ENCODE results near the gene PPFIBP1.

PPFIBP1 gene

DNA sequence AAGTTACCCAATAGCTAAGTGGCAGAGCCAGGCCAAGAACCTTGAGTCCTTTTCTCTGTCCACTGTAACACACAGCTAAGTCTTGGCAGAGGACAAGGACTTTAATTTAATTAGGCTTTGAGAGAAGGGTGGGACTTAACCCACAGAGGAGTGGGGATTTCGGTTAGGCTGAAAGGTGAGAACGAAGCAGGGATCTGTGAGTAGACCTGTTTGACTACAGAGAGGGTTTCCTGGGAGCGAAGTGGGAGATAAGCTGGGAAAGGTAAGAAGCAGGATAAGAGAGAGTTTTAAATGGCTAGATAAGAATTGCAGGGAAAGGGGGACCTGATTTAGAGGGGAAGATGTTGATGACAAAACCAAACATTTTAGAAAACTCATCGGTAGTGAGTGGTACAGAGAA, 2.0 kb upstream of the PPFIBP1 start:
- FAIRE-seq, result no peak
- no peak for DNase-seq (ENCODE audit: insufficient read length, low spot score)
- TF ChIP-seq, protein P1, sequence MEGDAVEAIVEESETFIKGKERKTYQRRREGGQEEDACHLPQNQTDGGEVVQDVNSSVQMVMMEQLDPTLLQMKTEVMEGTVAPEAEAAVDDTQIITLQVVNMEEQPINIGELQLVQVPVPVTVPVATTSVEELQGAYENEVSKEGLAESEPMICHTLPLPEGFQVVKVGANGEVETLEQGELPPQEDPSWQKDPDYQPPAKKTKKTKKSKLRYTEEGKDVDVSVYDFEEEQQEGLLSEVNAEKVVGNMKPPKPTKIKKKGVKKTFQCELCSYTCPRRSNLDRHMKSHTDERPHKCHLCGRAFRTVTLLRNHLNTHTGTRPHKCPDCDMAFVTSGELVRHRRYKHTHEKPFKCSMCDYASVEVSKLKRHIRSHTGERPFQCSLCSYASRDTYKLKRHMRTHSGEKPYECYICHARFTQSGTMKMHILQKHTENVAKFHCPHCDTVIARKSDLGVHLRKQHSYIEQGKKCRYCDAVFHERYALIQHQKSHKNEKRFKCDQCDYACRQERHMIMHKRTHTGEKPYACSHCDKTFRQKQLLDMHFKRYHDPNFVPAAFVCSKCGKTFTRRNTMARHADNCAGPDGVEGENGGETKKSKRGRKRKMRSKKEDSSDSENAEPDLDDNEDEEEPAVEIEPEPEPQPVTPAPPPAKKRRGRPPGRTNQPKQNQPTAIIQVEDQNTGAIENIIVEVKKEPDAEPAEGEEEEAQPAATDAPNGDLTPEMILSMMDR (IDR thresholded peaks at IDR 0.05; ENCODE audit: insufficient read depth, missing control alignments), result no peak

DNA sequence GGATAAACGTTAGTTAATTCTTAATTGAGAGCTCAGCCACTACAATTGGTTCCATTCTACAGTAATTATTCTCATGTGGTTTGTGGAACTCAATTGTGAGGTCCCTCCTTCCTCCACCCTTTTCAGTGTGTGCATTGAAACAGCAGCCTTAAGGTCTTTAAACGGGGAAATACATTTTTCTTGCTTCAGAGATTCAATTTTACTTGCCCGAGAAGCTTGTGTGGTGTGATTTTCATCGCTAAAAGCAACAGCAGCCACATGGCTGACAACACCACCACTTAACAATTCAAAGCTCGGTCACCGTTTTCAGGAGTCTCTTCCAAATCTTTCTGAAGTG, 733 bp upstream of the PPFIBP1 start:
- no peak for FAIRE-seq
- TF ChIP-seq, protein P1 (IDR thresholded peaks at IDR 0.05; ENCODE audit: insufficient read depth, missing control alignments), result no peak
- DNase-seq (ENCODE audit: insufficient read length, low spot score), result no peak

DNA sequence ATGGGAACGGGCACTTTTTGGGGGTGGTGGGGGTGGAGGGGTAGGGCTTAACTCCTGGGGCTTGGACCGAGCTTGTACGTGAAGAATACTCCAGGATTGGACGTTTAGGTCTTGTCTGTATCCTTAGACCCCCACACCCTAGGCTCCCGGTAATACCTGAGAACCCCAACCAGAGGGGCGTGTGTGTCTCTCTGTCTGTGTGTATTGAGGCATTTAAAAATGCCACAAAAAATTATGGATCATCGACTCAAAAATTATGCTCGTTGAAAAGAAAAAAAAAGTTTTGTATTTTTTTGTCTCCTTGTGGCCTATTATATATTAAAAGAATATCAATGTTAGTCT, 459 bp downstream of the PPFIBP1 start:
- FAIRE-seq, result no peak

DNA sequence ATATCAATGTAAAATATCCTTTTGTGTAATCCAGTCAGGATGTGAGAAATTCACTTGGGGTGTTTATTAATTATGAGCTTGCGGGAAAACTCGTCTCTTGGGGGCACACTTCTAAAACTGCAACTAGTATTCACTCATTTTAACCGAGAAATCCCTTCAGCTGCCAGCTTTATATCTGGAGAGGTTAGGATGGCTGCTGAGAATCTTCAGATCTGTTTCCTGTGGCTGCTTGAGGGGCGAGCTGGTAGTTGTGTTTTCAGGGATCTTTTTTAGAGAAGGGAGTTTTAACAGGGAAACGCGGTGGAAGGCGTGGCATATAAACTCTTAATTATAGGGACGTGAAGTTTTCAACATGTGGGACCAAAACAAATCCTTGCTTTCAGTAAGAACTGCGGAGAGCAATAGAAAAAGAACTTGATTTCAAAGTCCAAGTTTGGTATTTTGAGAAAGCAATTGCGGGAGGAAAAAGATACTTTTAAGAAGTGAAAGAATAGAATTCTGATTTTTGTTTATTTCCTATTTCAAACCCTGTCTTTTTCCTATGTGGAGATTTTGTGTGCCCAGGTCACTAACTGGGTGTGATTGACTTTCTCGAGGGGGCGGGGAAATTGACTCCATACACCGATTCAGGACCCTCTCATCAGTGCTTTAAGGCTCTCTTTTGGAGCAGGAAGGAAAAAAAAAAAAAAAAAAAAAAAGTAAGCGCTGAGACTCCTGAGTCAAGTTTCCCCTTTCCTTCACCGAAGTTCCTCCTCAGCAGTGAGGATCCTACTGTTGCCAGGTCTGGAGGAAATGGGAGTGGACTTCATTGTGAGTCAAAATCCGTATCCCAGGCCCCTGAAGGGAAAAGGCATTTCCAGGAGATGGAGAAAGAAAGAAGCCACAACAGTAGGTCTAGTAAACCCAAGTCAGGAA, 1.1 kb downstream of the PPFIBP1 start:
- FAIRE-seq, result no peak

More for the DNA sequence above, 459 bp downstream of the PPFIBP1 start:
- TF ChIP-seq, protein P1 (IDR thresholded peaks at IDR 0.05; ENCODE audit: insufficient read depth, missing control alignments), result no peak
- DNase-seq (ENCODE audit: insufficient read length, low spot score), result no peak

DNA sequence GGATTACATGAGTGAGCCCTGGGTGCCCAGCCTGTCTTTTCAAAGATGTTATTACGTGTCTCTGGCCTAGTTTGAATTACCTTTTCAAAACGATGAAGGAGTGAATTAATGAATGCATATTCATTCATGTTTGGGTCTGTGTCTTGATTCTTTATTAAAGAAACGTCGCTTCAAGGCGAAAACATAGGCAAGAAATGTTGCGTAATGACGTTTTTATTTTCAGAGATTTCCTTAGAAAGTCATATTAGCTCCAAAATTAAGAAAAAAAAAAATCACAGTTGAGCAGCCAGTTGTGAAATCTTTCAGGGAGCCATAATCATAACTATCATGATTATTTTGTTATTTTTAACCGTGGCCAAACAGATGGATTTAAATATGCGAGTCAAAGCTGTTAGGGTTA, 3.5 kb downstream of the PPFIBP1 start:
- TF ChIP-seq, protein P1 (IDR thresholded peaks at IDR 0.05; ENCODE audit: insufficient read depth, missing control alignments), result no peak
- DNase-seq (ENCODE audit: insufficient read length, low spot score) (no peak), FAIRE-seq (no peak)

More for the DNA sequence above, 1.1 kb downstream of the PPFIBP1 start:
- TF ChIP-seq, protein P1 (IDR thresholded peaks at IDR 0.05; ENCODE audit: insufficient read depth, missing control alignments), result no peak
- DNase-seq (ENCODE audit: insufficient read length, low spot score), result no peak

DNA sequence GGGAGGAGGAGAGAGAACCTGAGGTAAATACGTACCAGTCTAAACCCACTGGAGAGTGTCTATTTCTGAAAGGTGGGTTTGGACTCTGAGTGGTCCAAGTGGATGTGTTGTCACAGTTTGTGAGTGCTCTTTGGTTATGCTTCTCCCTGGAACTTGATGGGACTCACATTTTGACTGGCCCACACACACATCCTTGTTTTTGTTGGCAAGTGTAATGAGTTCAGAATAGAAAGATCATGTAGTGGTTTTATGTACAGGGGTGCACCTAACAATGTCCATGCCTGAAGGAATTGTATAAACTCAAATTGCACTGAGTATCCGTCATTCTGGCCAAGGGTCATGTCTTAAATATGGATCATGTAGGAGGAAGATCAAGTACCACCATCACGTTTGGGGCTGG, 4.8 kb downstream of the PPFIBP1 start:
- no peak for FAIRE-seq
- DNase-seq (ENCODE audit: insufficient read length, low spot score), result no peak
- TF ChIP-seq, protein P1 (IDR thresholded peaks at IDR 0.05; ENCODE audit: insufficient read depth, missing control alignments), result no peak
